ENCODE results near the gene RPS6KA4.

The RPS6KA4 gene

DNA sequence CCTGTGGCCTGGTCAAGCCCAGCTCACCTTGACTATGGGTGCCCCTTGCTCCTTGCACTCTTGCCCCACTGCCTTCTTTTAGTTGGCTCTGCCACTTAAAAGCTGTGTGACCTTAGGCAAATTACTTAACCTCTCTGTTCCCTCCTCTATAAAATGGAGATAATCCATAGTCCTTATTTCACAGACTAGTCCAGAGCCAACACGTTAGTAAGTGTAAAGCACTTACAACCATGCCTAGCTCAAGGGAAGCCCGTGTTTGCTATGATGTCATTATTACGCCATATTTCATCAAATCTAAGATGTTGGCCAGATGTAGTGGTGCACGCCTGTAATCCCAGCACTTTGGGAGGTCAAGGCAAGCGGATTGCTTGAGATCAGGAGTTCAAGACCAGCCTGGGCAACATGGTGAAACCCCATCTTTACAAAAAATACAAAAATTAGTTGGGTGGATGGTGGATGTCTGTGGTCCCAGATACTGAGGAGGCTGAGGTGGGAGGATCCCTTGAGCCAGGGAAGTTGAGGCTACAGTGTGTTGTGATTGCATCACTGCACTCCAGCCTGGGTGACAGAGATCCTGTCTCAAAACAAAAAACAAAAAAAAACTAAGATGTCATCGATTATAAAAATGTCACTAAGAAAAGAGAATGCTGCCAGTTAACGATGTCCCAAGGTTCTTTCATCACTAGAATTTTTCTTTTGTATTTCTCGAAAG lies 21.3 kb upstream of the RPS6KA4 start:
- WGBS (ENCODE audit: insufficient coverage): 98% methylated on average over 4 of the region's 8 CpGs
- Histone ChIP-seq H3K9me3 (ENCODE audit: control extremely low read depth in 1 of 5, control insufficient read depth in 4 of 5, insufficient read depth in 2 of 5, low read depth in 1 of 5, low read length in 4 of 5) (no peaks in the 10 kb centered on the region), H3K36me3 (ENCODE audit: control insufficient read depth in 4 of 4, insufficient read depth in 4 of 4, low read length in 3 of 4) (no peaks in the 10 kb centered on the region), H3K4me3 (ENCODE audit: control insufficient read depth in 1 of 7, extremely low read depth in 1 of 7, insufficient read depth in 4 of 7, low read depth in 2 of 7, low read length in 6 of 7) (no peak overlapping the region), H3K4me1 (ENCODE audit: control extremely low read depth in 1 of 4, control insufficient read depth in 4 of 4, insufficient read depth in 4 of 4, low read length in 3 of 4) (peaks cover 5 to 60% (median 38%) of the 10 kb centered on the region in 4 experiments), H3K27me3 (replicated peaks in 2 of 5; ENCODE audit: control insufficient read depth in 4 of 5, insufficient read depth in 5 of 5, low read length in 4 of 5) (no peaks in the 10 kb centered on the region), H3K27ac (ENCODE audit: insufficient read depth in 1 of 2, low read depth in 1 of 2, low read length in 2 of 2, poor library complexity in 1 of 2, severe bottlenecking in 2 of 2) (no peak overlapping the region)
- ChIA-PET CTCF (interaction anchor here (0.6 to 11.1 kb wide), 7 partner anchors 9 to 228 kb away, joined by 3 to 136 read pairs (median 3); partner anchors contain the start of genes PRDX5 and TRMT112), POLR2A (no interaction called here)
- no peak for DNase-seq

DNA sequence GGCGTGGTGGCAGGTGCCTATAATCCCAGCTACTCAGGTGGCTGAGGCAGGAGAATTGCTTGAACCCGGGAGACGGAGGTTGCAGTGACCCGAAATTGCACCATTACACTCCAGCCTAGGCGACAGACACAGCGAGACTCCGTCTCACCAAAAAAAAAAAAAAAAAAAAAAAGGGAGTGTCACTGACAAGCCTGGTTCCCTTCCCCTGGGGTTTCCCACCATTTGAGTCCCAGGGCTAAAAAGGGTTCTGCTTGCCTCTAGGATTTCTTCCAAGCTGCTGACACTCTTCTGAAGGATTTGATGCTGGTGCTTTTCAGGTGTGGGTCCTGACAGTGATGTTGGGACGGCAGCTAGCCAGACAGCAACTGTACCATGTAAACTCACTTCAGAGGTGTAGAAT lies 20.2 kb upstream of the RPS6KA4 start:
- no peaks in the 10 kb centered on the region for H3K9me3 ChIP-seq (ENCODE audit: control extremely low read depth in 1 of 5, control insufficient read depth in 4 of 5, insufficient read depth in 2 of 5, low read depth in 1 of 5, low read length in 4 of 5)
- no peak overlapping the region for H3K27ac ChIP-seq (ENCODE audit: insufficient read depth in 1 of 2, low read depth in 1 of 2, low read length in 2 of 2, poor library complexity in 1 of 2, severe bottlenecking in 2 of 2)
- H3K4me3 ChIP-seq (ENCODE audit: control insufficient read depth in 1 of 7, extremely low read depth in 1 of 7, insufficient read depth in 4 of 7, low read depth in 2 of 7, low read length in 6 of 7): no peak overlapping the region
- peaks cover 0 to 3% (median under 1%) of the 10 kb centered on the region in 4 experiments for H3K36me3 ChIP-seq (ENCODE audit: control insufficient read depth in 4 of 4, insufficient read depth in 4 of 4, low read length in 3 of 4)
- H3K4me1 ChIP-seq (ENCODE audit: control extremely low read depth in 1 of 4, control insufficient read depth in 4 of 4, insufficient read depth in 4 of 4, low read length in 3 of 4): peaks cover 5 to 64% (median 40%) of the 10 kb centered on the region in 4 experiments
- ChIA-PET POLR2A (no interaction called here), CTCF (interaction anchor here (0.6 to 11.1 kb wide), 7 partner anchors 14 to 227 kb away, joined by 3 to 136 read pairs (median 3); partner anchors contain the start of genes PRDX5 and TRMT112)
- DNase-seq: no peak
- 98% methylated on average over 7 of the region's 8 CpGs for WGBS (ENCODE audit: insufficient coverage)
- H3K27me3 ChIP-seq (replicated peaks in 2 of 5; ENCODE audit: control insufficient read depth in 4 of 5, insufficient read depth in 5 of 5, low read length in 4 of 5): no peaks in the 10 kb centered on the region

- CTCF ChIA-PET: interaction anchor here (0.7 to 11.1 kb wide), 4 partner anchors 7 to 21 kb away, joined by 3 to 154 read pairs (median 84); partner anchors contain the start of genes PRDX5 and RPS6KA4
Observed at GRCh38 chr11:64339286-64339685, 19.7 kb upstream of the RPS6KA4 start.

GRCh38 chr11:64339754-64340408 lies 19.1 kb upstream of the RPS6KA4 start, which contains the start of gene CCDC88B:
CCDC88B (plus strand) TSS chr11:64340204; CDS start chr11:64340267, 63 bp downstream.
- ChIA-PET CTCF (interaction anchor here (4.6 to 10.9 kb wide), 2 partner anchors 8 to 17 kb away, joined by 33 to 154 read pairs; partner anchors contain the start of gene RPS6KA4), POLR2A (interaction anchor here (0.6 to 2.0 kb wide), 4 partner anchors 8 to 36 kb away, joined by 4 to 10 read pairs (median 5); partner anchors contain the start of genes PRDX5 and TRMT112)
- WGBS (ENCODE audit: insufficient coverage): 13% methylated on average over 7 of the region's 16 CpGs
- peaks cover 5 to 59% (median 39%) of the 10 kb centered on the region in 4 experiments for H3K4me1 ChIP-seq (ENCODE audit: control extremely low read depth in 1 of 4, control insufficient read depth in 4 of 4, insufficient read depth in 4 of 4, low read length in 3 of 4)
- peak; percentile 74 to 94 (median 91) for DNase-seq
- no peaks in the 10 kb centered on the region for H3K9me3 ChIP-seq (ENCODE audit: control extremely low read depth in 1 of 5, control insufficient read depth in 4 of 5, insufficient read depth in 2 of 5, low read depth in 1 of 5, low read length in 4 of 5)
- peak within 1 kb of the TSS in 1 of 2 experiments; percentile 79 for H3K27ac ChIP-seq (ENCODE audit: insufficient read depth in 1 of 2, low read depth in 1 of 2, low read length in 2 of 2, poor library complexity in 1 of 2, severe bottlenecking in 2 of 2)
- no peaks in the 10 kb centered on the region for H3K27me3 ChIP-seq (replicated peaks in 2 of 5; ENCODE audit: control insufficient read depth in 4 of 5, insufficient read depth in 5 of 5, low read length in 4 of 5)
- H3K4me3 ChIP-seq (ENCODE audit: control insufficient read depth in 1 of 7, extremely low read depth in 1 of 7, insufficient read depth in 4 of 7, low read depth in 2 of 7, low read length in 6 of 7): peak within 1 kb of the TSS; percentile 32 to 74 (median 57)
- H3K36me3 ChIP-seq (ENCODE audit: control insufficient read depth in 4 of 4, insufficient read depth in 4 of 4, low read length in 3 of 4): peaks cover 0 to 8% (median 3%) of the 10 kb centered on the region in 4 experiments

More at GRCh38 chr11:64339286-64339685, 19.7 kb upstream of the RPS6KA4 start:
- H3K4me1 ChIP-seq (ENCODE audit: control extremely low read depth in 1 of 4, control insufficient read depth in 4 of 4, insufficient read depth in 4 of 4, low read length in 3 of 4): peaks cover 5 to 64% (median 40%) of the 10 kb centered on the region in 4 experiments
- no peak overlapping the region for H3K4me3 ChIP-seq (ENCODE audit: control insufficient read depth in 1 of 7, extremely low read depth in 1 of 7, insufficient read depth in 4 of 7, low read depth in 2 of 7, low read length in 6 of 7)
- 90% methylated on average over 2 of the region's 4 CpGs for WGBS (ENCODE audit: insufficient coverage)
- H3K9me3 ChIP-seq (ENCODE audit: control extremely low read depth in 1 of 5, control insufficient read depth in 4 of 5, insufficient read depth in 2 of 5, low read depth in 1 of 5, low read length in 4 of 5): no peaks in the 10 kb centered on the region
- H3K36me3 ChIP-seq (ENCODE audit: control insufficient read depth in 4 of 4, insufficient read depth in 4 of 4, low read length in 3 of 4): peaks cover 0 to 4% (median 1%) of the 10 kb centered on the region in 4 experiments
- no peaks in the 10 kb centered on the region for H3K27me3 ChIP-seq (replicated peaks in 2 of 5; ENCODE audit: control insufficient read depth in 4 of 5, insufficient read depth in 5 of 5, low read length in 4 of 5)
- H3K27ac ChIP-seq (ENCODE audit: insufficient read depth in 1 of 2, low read depth in 1 of 2, low read length in 2 of 2, poor library complexity in 1 of 2, severe bottlenecking in 2 of 2): no peak overlapping the region
- POLR2A ChIA-PET: interaction anchor here (1.0 to 2.0 kb wide), 2 partner anchors 8 to 22 kb away, joined by 5 to 10 read pairs; partner anchors contain the start of genes PRDX5 and TRMT112
- no peak for DNase-seq

DNA sequence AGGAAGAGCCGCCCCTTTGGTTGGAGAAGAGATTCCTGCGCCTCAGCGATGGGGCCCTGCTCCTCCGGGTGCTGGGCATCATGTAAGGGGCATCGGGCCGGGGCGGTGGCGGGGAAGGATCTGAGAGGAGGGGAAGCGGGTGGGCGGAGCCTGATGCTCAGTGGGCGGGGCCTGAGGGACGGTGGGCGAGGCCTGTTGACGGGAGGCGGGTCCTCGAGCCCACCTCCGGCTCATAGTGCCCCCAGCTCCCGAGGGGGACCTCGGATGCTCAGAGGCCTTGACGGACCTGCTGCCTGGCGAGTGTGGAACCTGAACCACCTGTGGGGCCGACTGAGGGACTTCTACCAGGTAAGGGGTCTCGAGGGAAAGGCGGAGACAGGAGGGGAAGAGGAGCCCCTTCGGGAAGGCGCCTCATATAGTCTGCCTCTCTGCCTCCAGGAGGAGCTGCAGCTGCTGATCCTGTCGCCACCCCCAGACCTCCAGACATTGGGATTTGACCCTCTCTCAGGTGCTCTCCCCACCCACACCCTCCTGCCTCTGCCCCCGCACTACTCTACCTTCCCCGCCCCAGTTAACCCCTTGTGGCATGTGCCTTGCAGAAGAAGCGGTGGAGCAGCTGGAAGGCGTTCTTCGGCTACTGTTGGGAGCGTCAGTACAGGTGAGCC lies 18.2 kb upstream of the RPS6KA4 start:
- Histone ChIP-seq H3K36me3 (ENCODE audit: control insufficient read depth in 4 of 4, insufficient read depth in 4 of 4, low read length in 3 of 4) (peaks cover 0 to 11% (median 4%) of the 10 kb centered on the region in 4 experiments), H3K4me1 (ENCODE audit: control extremely low read depth in 1 of 4, control insufficient read depth in 4 of 4, insufficient read depth in 4 of 4, low read length in 3 of 4) (peaks cover 5 to 51% (median 34%) of the 10 kb centered on the region in 4 experiments), H3K9me3 (ENCODE audit: control extremely low read depth in 1 of 5, control insufficient read depth in 4 of 5, insufficient read depth in 2 of 5, low read depth in 1 of 5, low read length in 4 of 5) (no peaks in the 10 kb centered on the region), H3K27me3 (replicated peaks in 2 of 5; ENCODE audit: control insufficient read depth in 4 of 5, insufficient read depth in 5 of 5, low read length in 4 of 5) (no peaks in the 10 kb centered on the region), H3K27ac (ENCODE audit: insufficient read depth in 1 of 2, low read depth in 1 of 2, low read length in 2 of 2, poor library complexity in 1 of 2, severe bottlenecking in 2 of 2) (peak overlapping the region in 1 of 2 experiments; percentile 79), H3K4me3 (ENCODE audit: control insufficient read depth in 1 of 7, extremely low read depth in 1 of 7, insufficient read depth in 4 of 7, low read depth in 2 of 7, low read length in 6 of 7) (peak overlapping the region; percentile 32 to 74 (median 57))
- 20% methylated on average over 24 of the region's 33 CpGs for WGBS (ENCODE audit: insufficient coverage)
- peak in 2 of 3 donors; percentile 65 to 73 for DNase-seq
- ChIA-PET CTCF (interaction anchor here (0.8 to 10.9 kb wide), 9 partner anchors 9 to 136 kb away, joined by 3 to 154 read pairs (median 3); partner anchors contain the start of genes ESRRA, PLCB3, PRDX5 and RPS6KA4), POLR2A (interaction anchor here (1.6 to 2.0 kb wide), 2 partner anchors 23 to 37 kb away, joined by 5 to 10 read pairs; partner anchors contain the start of genes PRDX5 and TRMT112)

DNA sequence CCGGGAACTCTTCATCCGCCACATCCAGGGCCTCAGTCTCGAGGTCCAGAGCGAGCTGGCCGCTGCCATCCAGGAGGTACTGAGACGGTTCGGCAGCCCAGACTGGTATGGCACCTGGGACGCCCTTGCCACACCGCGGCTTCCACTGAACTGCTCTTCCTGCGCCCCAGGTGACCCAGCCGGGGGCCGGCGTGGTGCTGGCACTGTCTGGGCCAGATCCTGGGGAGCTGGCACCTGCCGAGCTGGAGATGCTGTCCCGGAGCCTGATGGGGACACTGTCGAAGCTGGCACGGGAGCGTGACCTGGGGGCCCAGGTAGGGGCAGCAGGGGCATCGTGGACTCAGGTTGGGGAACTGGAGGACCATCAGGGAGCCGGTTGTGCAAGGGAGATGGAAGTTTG lies 17.5 kb upstream of the RPS6KA4 start:
- DNase-seq: no peak
- ChIA-PET POLR2A (interaction anchor here (1.6 to 2.0 kb wide), 2 partner anchors 24 to 37 kb away, joined by 5 to 10 read pairs; partner anchors contain the start of genes PRDX5 and TRMT112), CTCF (interaction anchor here (0.8 to 10.9 kb wide), 11 partner anchors 9 to 137 kb away, joined by 3 to 154 read pairs (median 3); partner anchors contain the start of genes ESRRA, PLCB3, PRDX5 and RPS6KA4)
- Histone ChIP-seq H3K9me3 (ENCODE audit: control extremely low read depth in 1 of 5, control insufficient read depth in 4 of 5, insufficient read depth in 2 of 5, low read depth in 1 of 5, low read length in 4 of 5) (no peaks in the 10 kb centered on the region), H3K36me3 (ENCODE audit: control insufficient read depth in 4 of 4, insufficient read depth in 4 of 4, low read length in 3 of 4) (peaks cover 0 to 11% (median 4%) of the 10 kb centered on the region in 4 experiments), H3K27ac (ENCODE audit: insufficient read depth in 1 of 2, low read depth in 1 of 2, low read length in 2 of 2, poor library complexity in 1 of 2, severe bottlenecking in 2 of 2) (no peak overlapping the region), H3K4me3 (ENCODE audit: control insufficient read depth in 1 of 7, extremely low read depth in 1 of 7, insufficient read depth in 4 of 7, low read depth in 2 of 7, low read length in 6 of 7) (peak overlapping the region in 3 of 7 experiments; percentile 57 to 74 (median 62)), H3K4me1 (ENCODE audit: control extremely low read depth in 1 of 4, control insufficient read depth in 4 of 4, insufficient read depth in 4 of 4, low read length in 3 of 4) (peaks cover 5 to 48% (median 34%) of the 10 kb centered on the region in 4 experiments), H3K27me3 (replicated peaks in 2 of 5; ENCODE audit: control insufficient read depth in 4 of 5, insufficient read depth in 5 of 5, low read length in 4 of 5) (no peaks in the 10 kb centered on the region)
- 96% methylated on average over 21 of the region's 21 CpGs for WGBS (ENCODE audit: insufficient coverage)

Measured in common myeloid progenitor, CD34-positive (primary cell).